K562 (cell line): Measurements from ENCODE around the gene ERMARD. TPM values are rescaled to one million over a fixed set of nuclear protein-coding genes. Genes with fewer than 3 reads are reported as not detected.

Source experiments
- CBX8 ChIP-seq: fragments of 200-600 bp; sonication (generic); IDR thresholded peaks from 2 replicates; pipeline ENCODE4 v1.6.1; 2012; ENCODE audit warnings: borderline replicate concordance, mixed run types, low read depth, mild to moderate bottlenecking, moderate library complexity, mixed read lengths, low read length, control low read depth, inconsistent platforms; ENCODE audit not compliant: poor library complexity, severe bottlenecking; ENCODE audit errors: extremely low read depth
- FOSL1 ChIP-seq: fragments of 200-800 bp; sonication (Bioruptor generic); conservative IDR thresholded peaks from 2 replicates; pipeline ENCODE4 v1.6.1; 2016; ENCODE audit warnings: missing genetic modification characterization, missing compliant biosample characterization
- JUN ChIP-seq, 2 experiments: sonication (generic) in 1 of 2; formaldehyde crosslinking in 1 of 2; IDR thresholded peaks; 2 replicates each; pipeline versions ENCODE4 v1.6.1 to v1.8.0; 2012 to 2022; ENCODE audit warnings: borderline replicate concordance in 2 of 2, mild to moderate bottlenecking in 2 of 2, improper control_type of control experiment in 1 of 2, low read depth in 1 of 2, low read length in 1 of 2, missing genetic modification reagents in 1 of 2
- NFYB ChIP-seq: IDR thresholded peaks from 2 replicates; pipeline ENCODE4 v1.6.1; 2011; ENCODE audit warnings: mild to moderate bottlenecking, moderate library complexity; ENCODE audit not compliant: insufficient read length; ENCODE audit errors: extremely low read depth
- NR2F6 ChIP-seq: fragments of 450-650 bp; formaldehyde crosslinking; IDR thresholded peaks from 2 replicates; pipeline ENCODE4 v1.4.0; 2020; ENCODE audit warnings: mild to moderate bottlenecking
- SIN3B ChIP-seq: fragments of 450-650 bp; IDR thresholded peaks from 2 replicates; pipeline ENCODE4 v1.6.1; 2017; ENCODE audit warnings: low read depth, mild to moderate bottlenecking, moderate library complexity
- SMARCA5 ChIP-seq: fragments of 450-650 bp; IDR thresholded peaks from 2 replicates; pipeline ENCODE4 v1.6.1; 2016
- THRAP3 ChIP-seq: fragments of 450-650 bp; IDR thresholded peaks from 2 replicates; pipeline ENCODE4 v1.6.1; 2016; ENCODE audit warnings: mild to moderate bottlenecking, inconsistent platforms, borderline replicate concordance
- TRIM28 ChIP-seq: fragments of 450-650 bp; IDR thresholded peaks from 2 replicates; pipeline ENCODE4 v1.6.1; 2017
- ZBTB7A ChIP-seq: IDR thresholded peaks from 2 replicates; pipeline ENCODE4 v1.6.1; 2011; ENCODE audit warnings: low read depth, mild to moderate bottlenecking, low read length, moderate library complexity, borderline replicate concordance; ENCODE audit not compliant: control insufficient read depth
- ZC3H11A ChIP-seq: IDR thresholded peaks from 2 replicates; pipeline ENCODE4 v1.6.1; 2012; ENCODE audit warnings: low read depth, low read length, improper control_type of control experiment
- ZNF408 ChIP-seq: fragments of 250-450 bp; sonication (Bioruptor Pico); IDR thresholded peaks from 2 replicates; pipeline ENCODE4 v1.4.0; 2020; ENCODE audit warnings: low read depth, mild to moderate bottlenecking, moderate library complexity
- ZNF696 ChIP-seq: fragments of 250-450 bp; sonication (Bioruptor Pico); conservative IDR thresholded peaks from 2 replicates; pipeline ENCODE4 v1.4.0; 2020; ENCODE audit warnings: mild to moderate bottlenecking, moderate library complexity
- ZSCAN32 ChIP-seq: fragments of 450-650 bp; formaldehyde crosslinking; IDR thresholded peaks from 2 replicates; pipeline ENCODE4 v1.4.0; 2020; ENCODE audit warnings: mild to moderate bottlenecking, moderate library complexity
- polyA plus RNA-seq, 8 experiments: library from polyadenylated mRNA; depleted of rRNA in 4 of 8; stranded (reverse) in 5 of 8; unstranded in 3 of 8; fragments of >200 nt; fragmentation: Nextera tagmentation in 2 of 8; fragmentation: Illumina TruSeq in 1 of 8; extraction: Ambion mirVana in 2 of 8; extraction: Trizol in 1 of 8; gene quantifications; 2 replicates each; pipeline versions ENCODE4 v1.2.1 to v1.2.3, GENCODE V29; 2011 to 2014; ENCODE audit warnings: inconsistent platforms in 1 of 8, missing spikeins in 1 of 8
- total RNA-seq, 7 experiments: library from RNA; depleted of rRNA in 6 of 7; stranded (reverse); fragments of >200 nt in 6 of 7; fragmentation: Illumina TruSeq in 2 of 7; extraction: Trizol in 2 of 7; gene quantifications; 2 replicates each; pipeline versions ENCODE4 v1.2.1 to v1.2.3, GENCODE V29; 2011 to 2021; ENCODE audit warnings: low replicate concordance in 1 of 7
- TF ChIP-seq, protein P1 (sequence below): fragments of 250-450 bp; sonication (Bioruptor Pico); IDR thresholded peaks from 2 replicates; pipeline ENCODE4 v1.4.0; 2020; ENCODE audit warnings: mild to moderate bottlenecking
- TF ChIP-seq, protein P2 (sequence below): fragments of 250-450 bp; sonication (Bioruptor Pico); IDR thresholded peaks from 2 replicates; pipeline ENCODE4 v1.8.0; 2022; ENCODE audit warnings: moderate library complexity, mild to moderate bottlenecking, inconsistent platforms
- TF ChIP-seq, protein P3 (sequence below), 2 experiments: fragments of 250-450 bp in 1 of 2; fragments of 450-650 bp in 1 of 2; sonication (Bioruptor Pico) in 1 of 2; IDR thresholded peaks; 2 replicates each; pipeline versions ENCODE4 v1.6.1 to v1.8.0; 2016 to 2021; ENCODE audit warnings: mild to moderate bottlenecking in 2 of 2, moderate library complexity in 2 of 2, missing compliant biosample characterization in 1 of 2, missing genetic modification characterization in 1 of 2
- TF ChIP-seq, protein P4 (sequence below): sonication (generic); formaldehyde crosslinking; IDR thresholded peaks from 2 replicates; pipeline ENCODE4 v1.8.0; 2022; ENCODE audit warnings: missing genetic modification reagents, mild to moderate bottlenecking, moderate library complexity, borderline replicate concordance
- TF ChIP-seq, protein P5 (sequence below): fragments of 250-450 bp; sonication (Bioruptor Pico); IDR thresholded peaks from 2 replicates; pipeline ENCODE4 v1.5.0; 2021; ENCODE audit warnings: mild to moderate bottlenecking, borderline replicate concordance

Gene ERMARD
- total and polyA plus RNA-seq, 9 of the 15 experiments (the other 6 are each of a cell fraction or from before 2014, with no cell fraction given) = 14.5 to 68.6 (median 27.7) TPM

DNA sequence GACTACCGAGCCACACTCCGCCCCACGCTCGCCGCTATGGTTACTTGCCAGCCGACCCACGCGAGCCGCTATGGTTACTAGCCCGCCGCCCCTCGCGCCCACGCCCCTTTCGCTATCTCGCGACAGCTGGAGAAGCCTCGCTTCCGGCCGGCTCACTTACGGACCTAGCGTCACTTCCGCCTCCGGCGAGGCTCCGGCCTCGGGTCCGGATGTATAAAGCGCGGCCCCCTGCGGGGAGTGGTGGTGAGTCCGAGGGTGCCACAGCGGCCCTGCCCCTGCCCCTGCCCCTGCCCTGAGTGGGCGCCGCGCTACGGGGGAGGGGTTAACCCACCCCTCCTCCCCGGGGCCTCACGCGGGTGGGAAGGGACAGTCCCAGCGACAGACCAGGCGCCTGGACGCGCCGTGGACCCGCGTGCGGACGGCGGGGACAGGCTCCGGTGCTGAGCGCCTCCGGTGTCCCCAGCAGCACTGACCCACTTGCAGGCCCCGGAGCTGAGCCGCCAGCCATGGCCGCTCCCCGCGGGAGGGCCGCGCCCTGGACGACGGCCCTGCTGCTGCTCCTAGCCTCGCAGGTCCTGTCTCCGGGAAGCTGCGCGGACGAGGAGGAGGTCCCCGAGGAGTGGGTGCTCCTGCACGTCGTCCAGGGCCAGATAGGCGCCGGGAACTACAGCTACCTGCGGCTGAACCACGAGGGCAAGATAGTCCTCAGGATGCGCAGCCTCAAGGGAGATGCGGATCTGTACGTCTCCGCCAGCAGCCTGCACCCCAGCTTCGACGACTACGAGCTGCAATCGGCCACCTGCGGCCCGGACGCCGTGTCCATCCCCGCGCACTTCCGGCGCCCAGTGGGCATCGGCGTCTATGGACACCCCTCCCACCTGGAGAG lies 49.2 kb upstream of the ERMARD start, which contains the start of the genes C6orf120 and WDR27 (continued):
- TF ChIP-seq, protein P1, sequence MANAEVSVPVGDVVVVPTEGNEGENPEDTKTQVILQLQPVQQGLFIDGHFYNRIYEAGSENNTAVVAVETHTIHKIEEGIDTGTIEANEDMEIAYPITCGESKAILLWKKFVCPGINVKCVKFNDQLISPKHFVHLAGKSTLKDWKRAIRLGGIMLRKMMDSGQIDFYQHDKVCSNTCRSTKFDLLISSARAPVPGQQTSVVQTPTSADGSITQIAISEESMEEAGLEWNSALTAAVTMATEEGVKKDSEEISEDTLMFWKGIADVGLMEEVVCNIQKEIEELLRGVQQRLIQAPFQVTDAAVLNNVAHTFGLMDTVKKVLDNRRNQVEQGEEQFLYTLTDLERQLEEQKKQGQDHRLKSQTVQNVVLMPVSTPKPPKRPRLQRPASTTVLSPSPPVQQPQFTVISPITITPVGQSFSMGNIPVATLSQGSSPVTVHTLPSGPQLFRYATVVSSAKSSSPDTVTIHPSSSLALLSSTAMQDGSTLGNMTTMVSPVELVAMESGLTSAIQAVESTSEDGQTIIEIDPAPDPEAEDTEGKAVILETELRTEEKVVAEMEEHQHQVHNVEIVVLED = peak; percentile 20; the same call in 1 of the 2 replicates
- TF ChIP-seq ZC3H11A (no peak), NR2F6 (no peak), FOSL1 (tag) (peak; percentile 56), NFYB (no peak), JUN (IDR thresholded peaks at IDR 0.05; ENCODE audit: borderline replicate concordance, low read depth, low read length) (peak; percentile 40; the same call in 1 of the 2 replicates), JUN (CRISPR knock-in tag; IDR thresholded peaks at IDR 0.05; ENCODE audit: borderline replicate concordance) (peak; percentile 81), THRAP3 (no peak), ZNF408 (CRISPR knock-in tag) (no peak), ZNF696 (no peak), TRIM28 (no peak), SIN3B (peak; percentile 63), ZSCAN32 (CRISPR knock-in tag) (no peak), SMARCA5 (no peak), CBX8 (no peak), ZBTB7A (peak; percentile 82)
- TF ChIP-seq, protein P2, sequence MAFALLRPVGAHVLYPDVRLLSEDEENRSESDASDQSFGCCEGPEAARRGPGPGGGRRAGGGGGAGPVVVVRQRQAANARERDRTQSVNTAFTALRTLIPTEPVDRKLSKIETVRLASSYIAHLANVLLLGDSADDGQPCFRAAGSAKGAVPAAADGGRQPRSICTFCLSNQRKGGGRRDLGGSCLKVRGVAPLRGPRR (CRISPR knock-in tag) = no peak
- TF ChIP-seq, protein P3, sequence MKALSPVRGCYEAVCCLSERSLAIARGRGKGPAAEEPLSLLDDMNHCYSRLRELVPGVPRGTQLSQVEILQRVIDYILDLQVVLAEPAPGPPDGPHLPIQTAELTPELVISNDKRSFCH (CRISPR knock-in tag; IDR thresholded peaks at IDR 0.05) = no peak
- TF ChIP-seq, protein P3 (tag; IDR thresholded peaks at IDR 0.05) = peak; percentile 15; the same call in 1 of the 2 replicates
- TF ChIP-seq, protein P4, sequence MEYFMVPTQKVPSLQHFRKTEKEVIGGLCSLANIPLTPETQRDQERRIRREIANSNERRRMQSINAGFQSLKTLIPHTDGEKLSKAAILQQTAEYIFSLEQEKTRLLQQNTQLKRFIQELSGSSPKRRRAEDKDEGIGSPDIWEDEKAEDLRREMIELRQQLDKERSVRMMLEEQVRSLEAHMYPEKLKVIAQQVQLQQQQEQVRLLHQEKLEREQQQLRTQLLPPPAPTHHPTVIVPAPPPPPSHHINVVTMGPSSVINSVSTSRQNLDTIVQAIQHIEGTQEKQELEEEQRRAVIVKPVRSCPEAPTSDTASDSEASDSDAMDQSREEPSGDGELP (CRISPR knock-in tag) = peak; percentile 97
- TF ChIP-seq, protein P5, sequence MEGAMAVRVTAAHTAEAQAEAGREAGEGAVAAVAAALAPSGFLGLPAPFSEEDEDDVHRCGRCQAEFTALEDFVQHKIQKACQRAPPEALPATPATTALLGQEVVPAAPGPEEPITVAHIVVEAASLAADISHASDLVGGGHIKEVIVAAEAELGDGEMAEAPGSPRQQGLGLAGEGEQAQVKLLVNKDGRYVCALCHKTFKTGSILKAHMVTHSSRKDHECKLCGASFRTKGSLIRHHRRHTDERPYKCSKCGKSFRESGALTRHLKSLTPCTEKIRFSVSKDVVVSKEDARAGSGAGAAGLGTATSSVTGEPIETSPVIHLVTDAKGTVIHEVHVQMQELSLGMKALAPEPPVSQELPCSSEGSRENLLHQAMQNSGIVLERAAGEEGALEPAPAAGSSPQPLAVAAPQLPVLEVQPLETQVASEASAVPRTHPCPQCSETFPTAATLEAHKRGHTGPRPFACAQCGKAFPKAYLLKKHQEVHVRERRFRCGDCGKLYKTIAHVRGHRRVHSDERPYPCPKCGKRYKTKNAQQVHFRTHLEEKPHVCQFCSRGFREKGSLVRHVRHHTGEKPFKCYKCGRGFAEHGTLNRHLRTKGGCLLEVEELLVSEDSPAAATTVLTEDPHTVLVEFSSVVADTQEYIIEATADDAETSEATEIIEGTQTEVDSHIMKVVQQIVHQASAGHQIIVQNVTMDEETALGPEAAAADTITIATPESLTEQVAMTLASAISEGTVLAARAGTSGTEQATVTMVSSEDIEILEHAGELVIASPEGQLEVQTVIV (CRISPR knock-in tag) = peak; percentile 88
